HG02623 (cell line): Measurements from ENCODE around the gene LIPK.

Source experiments
- ATAC-seq: cut with Tn5 transposase; IDR thresholded peaks from one replicate; pipeline ENCODE4 v1.9.1; 2021; ENCODE audit warnings: moderate library complexity; ENCODE audit not compliant: unreplicated experiment

LIPK gene

GRCh38 chr10:88783724-88784123 lies 77.7 kb downstream of the LIPK start:
- ATAC-seq: no peak

- no peak for ATAC-seq
Measured at GRCh38 chr10:88786032-88786770, 80.2 kb downstream of the LIPK start.

- ATAC-seq: no peak
Measured at GRCh38 chr10:88787463-88787862, 81.4 kb downstream of the LIPK start.

GRCh38 chr10:88788924-88789323 lies 82.9 kb downstream of the LIPK start:
- no peak for ATAC-seq

- no peak for ATAC-seq
Measured at GRCh38 chr10:88791924-88792323, 85.9 kb downstream of the LIPK start.

- no peak for ATAC-seq
Measured at GRCh38 chr10:88792661-88793060, 86.6 kb downstream of the LIPK start.

- ATAC-seq: no peak
Measured at GRCh38 chr10:88793712-88794299, 87.8 kb downstream of the LIPK start.

GRCh38 chr10:88794731-88795130 lies 88.7 kb downstream of the LIPK start:
- no peak for ATAC-seq

- no peak for ATAC-seq
Measured at GRCh38 chr10:88800152-88801125, 94.4 kb downstream of the LIPK start.
